HG03066 (cell line): ENCODE measurements around the gene KCNN2.

Experiments
- ATAC-seq: cut with Tn5 transposase; IDR thresholded peaks from one replicate; pipeline ENCODE4 v1.9.1; 2021; ENCODE audit warnings: low read depth; ENCODE audit not compliant: unreplicated experiment

The KCNN2 gene

GRCh38 chr5:114361724-114362196 is at the start of gene KCNN2:
KCNN2 (plus strand) TSS chr5:114362070; CDS start chr5:114362140, 70 bp downstream.
- peak; percentile 74 for ATAC-seq

GRCh38 chr5:114312658-114313057 is 49.2 kb upstream of the KCNN2 start:
- ATAC-seq = no peak

GRCh38 chr5:114314061-114314460 is 47.8 kb upstream of the KCNN2 start:
- no peak for ATAC-seq

- no peak for ATAC-seq
These were observed 45.7 kb upstream of the KCNN2 start for GRCh38 chr5:114316167-114316566.

DNA sequence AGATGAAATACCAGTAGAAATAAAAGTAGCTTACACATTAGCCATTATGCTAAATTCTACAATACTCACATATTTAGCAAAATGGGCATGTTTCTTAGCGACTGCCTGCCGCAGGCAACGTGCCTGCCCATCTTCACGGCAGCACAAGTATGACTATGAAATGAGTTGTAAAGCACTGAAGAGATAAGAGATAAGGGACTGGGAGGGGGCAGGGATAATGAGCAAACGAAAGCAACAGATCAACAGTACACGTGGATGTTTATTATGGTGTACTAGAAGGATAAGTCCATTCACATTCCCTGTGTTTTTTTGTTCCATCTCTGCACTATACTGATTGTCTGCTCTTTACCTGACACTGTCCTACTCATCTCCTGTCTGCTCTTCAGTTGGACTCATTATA is 44.1 kb upstream of the KCNN2 start:
- ATAC-seq = no peak

DNA sequence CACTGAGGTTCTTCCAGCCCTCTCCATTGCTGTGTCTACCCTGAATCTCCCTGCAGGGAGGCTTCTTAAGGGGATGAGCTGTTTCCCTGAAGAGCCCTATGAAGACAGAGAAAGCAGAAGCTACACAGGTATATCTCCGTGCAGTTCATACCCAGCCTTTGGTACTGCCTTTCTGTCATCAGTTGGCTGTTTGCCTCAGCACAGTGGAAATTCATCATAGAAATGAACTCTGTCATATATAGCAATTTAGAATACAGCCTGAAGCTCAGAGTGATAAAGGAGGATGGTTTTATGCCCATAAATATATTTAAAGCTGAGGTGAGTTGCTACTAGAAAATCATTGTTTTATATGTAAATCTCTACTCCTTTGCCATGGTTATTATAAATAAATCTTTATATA is 42.6 kb upstream of the KCNN2 start:
- ATAC-seq = no peak

GRCh38 chr5:114319821-114320220 is 42.0 kb upstream of the KCNN2 start:
- ATAC-seq = no peak

DNA sequence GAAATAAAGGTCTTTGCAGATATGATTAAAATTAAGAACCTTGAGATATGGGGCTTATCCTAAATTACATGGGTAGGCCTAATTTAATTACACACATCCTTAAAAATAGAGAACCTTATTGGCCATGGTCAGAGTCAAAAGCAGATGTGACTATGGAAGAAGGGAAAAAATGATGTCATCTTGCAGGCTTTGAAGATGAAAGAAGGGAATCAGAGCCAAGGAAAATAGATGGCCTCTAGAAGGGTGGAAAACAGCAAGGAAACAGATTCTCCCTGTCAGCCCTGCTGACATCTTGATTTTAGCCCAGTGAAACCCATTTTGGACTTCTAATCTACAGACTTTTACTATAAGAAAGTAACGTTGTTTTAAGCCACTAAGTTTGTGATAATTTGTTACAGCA is 37.6 kb upstream of the KCNN2 start:
- ATAC-seq = no peak

GRCh38 chr5:114325541-114325940 is 36.3 kb upstream of the KCNN2 start:
- ATAC-seq = no peak

DNA sequence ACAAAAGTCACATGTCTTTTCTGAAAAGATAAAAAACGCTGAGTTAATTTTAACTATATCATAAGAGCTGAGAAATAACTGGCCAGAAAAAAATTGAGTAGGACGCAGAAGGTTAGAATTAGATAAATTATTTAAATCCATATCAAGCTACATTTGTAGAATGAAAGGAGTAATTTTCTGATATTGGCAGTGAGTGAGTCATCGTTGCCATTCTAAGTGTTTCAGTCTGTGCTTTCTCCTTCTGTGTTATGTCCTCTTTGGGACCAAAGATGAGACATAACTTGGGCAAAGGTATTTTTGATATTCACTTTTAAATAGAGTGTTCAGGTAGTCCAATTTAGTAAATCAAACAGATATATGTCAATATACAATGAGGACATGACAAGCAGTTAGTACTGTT is 34.4 kb upstream of the KCNN2 start:
- no peak for ATAC-seq

GRCh38 chr5:114327987-114328386 is 33.9 kb upstream of the KCNN2 start:
- ATAC-seq = no peak

DNA sequence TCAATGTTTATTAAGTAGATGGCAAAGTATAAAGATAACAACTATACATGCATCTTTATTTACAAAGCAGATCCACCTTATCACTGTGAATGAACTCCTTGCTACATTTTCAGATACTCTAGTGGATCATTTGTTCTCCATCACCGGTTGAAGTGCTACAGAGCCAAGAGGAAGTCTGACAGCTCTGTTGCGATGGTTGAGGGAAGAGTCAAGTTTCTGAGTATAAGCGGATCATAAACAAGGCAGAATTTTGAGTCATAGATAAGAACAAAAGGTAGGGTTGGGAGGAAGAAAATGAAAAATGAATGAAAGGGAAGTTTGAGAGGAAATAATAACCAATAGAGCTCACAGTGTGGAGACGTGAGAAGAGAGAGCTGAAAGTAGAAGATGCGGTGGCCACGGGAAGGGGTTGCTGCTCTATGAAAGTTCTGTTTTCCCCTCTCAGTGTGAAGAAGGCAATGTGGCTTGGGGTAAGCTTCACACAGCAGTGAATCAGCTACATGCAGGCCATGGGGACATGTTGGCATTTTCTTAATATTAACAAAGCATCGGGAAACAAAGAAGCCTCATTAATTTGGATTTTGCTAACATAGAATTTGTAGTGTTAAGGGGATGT is 30.8 kb upstream of the KCNN2 start:
- ATAC-seq = no peak

- no peak for ATAC-seq
These were observed 29.4 kb upstream of the KCNN2 start for GRCh38 chr5:114332493-114332892.

DNA sequence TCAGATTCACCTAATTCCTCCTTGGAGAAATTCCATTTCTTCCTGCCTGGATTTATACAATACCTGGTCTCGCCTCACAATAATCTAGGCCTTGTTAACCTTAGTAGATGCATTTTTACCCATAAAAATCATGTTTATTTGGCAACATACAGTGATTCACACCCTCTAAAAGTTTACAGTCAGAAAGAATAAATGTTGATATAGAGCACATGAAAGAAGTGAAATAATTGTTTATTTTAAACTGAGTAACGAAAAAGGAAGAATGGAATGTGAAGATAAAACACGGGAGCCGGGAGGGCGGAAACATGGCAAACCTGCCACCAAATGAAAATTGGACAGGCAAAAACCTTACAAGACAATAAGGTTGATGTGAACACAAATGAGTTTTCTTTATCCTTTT is 28.9 kb upstream of the KCNN2 start:
- ATAC-seq = no peak

DNA sequence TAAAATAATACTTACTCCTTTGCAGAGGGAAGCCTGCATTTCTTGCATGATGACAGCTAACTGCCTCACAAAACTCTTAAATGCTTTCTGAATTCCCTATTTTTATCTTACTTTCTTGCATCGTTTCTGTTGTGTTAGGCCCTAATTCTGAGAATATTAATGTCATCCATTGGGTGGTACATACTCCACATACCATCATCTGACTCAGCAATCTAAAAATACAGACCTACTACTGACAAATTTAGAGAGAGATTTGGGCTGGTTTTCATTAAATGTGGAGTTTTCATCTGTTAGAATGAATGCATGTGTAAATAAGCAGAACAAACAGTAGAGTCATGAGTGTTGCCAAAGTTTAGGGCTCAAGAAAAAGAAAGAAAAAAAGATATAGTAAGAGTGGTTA is 26.5 kb upstream of the KCNN2 start:
- ATAC-seq = no peak

DNA sequence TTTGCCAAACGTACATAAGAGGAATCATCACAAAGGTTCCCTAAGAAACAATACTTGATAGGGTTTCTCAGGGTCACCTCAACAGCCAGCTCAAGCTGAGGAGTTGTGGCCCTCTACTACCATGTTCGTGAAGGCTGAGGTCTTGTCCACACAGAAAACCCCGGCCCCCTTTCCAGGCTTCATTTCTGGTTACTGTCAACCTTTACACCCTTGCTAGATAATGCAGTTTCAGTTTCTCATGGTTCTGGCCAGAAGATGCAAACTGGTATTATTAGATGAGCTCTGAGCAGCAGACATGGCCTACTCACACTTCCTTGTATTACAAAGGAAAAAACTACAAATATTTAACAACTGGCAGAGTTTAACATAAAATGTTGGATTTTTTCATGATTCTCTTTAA is 22.8 kb upstream of the KCNN2 start:
- ATAC-seq = no peak

- ATAC-seq = no peak
These were observed 15.7 kb upstream of the KCNN2 start for GRCh38 chr5:114346181-114346580.

GRCh38 chr5:114355086-114355830 is 6.6 kb upstream of the KCNN2 start:
- ATAC-seq = no peak

DNA sequence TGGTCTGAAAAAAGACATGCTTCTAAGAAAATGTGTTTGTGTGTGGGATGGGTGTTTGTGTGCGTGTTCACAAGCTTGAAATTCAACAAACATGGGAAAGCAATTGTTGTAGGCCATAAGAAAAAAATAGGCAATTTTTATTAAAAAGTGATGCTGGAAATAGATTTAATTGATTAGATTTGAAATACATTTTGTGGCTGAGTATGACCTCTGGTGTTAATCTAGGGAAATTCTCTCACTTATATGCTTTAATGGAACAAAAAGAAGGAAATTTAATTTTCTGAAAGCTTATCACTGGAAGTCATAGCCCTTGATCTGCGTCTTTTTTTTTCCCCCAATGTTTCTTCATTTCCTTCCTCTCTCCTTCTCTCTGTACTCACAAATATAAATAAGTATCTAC is 3.5 kb upstream of the KCNN2 start:
- ATAC-seq = no peak

DNA sequence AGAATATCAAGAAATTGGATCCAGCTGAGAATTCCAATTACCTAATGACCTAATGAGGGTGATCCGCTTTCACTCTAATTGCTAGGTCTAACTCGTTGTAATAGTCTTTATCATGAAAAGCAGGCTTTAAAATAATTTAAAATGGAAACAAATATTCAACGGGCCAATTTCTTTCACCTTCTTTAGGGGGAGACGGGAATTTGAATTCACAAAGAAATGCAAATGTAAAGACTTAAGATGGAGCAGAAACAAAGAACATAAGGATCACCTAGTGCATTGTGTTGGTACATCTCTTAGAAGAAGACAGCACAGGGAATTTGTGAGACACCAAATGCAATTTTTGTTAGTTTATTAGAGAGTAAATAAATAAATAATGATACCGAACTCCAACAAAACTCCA is 1.5 kb upstream of the KCNN2 start:
- ATAC-seq = no peak

- no peak for ATAC-seq
These were observed 800 bp upstream of the KCNN2 start for GRCh38 chr5:114360816-114361723.
